C4-2B (cell line): ENCODE data around the gene CXCR3.
A peak's percentile ranks its signal among the peaks of the same experiment; 100 is the strongest.
"Not testable (repeated sequence)": the region's sequence is repeated elsewhere in the genome, so short reads cannot be mapped to it uniquely, and the experiment has no call there.

Experiments
- H3K27ac ChIP-seq: fragments of 450-650 bp; 2 replicates; pipeline ENCODE4 v1.5.1; 2017
- CTCF ChIP-seq: fragments of 450-650 bp; conservative IDR thresholded peaks from 2 replicates; pipeline ENCODE4 v1.5.1; 2017; ENCODE audit warnings: mild to moderate bottlenecking
- ZFX ChIP-seq: fragments of 450-650 bp; IDR thresholded peaks from 2 replicates; pipeline ENCODE4 v1.6.1; 2017

The CXCR3 gene

GRCh38 chrX:71618303-71618721, at the start of gene CXCR3:
Gene CXCR3 (minus strand): TSS chrX:71618511. CDS start chrX:71618449, 62 bp downstream.
- no peak within 1 kb of the TSS for H3K27ac ChIP-seq
- TF ChIP-seq CTCF (no peak), ZFX (no peak)

- TF ChIP-seq CTCF (no peak), ZFX (no peak)
- no peak within 1 kb of the TSS for H3K27ac ChIP-seq
Observed at GRCh38 chrX:71667328-71668247, 49.3 kb upstream of the CXCR3 start, which contains the start of gene LOC101059915. Gene LOC101059915 (plus strand): TSS chrX:71667546.

- H3K27ac ChIP-seq: no peak overlapping the region
- TF ChIP-seq CTCF (no peak), ZFX (no peak)
Observed at GRCh38 chrX:71666240-71667223, 48.2 kb upstream of the CXCR3 start.

- TF ChIP-seq ZFX (no peak), CTCF (no peak)
- H3K27ac ChIP-seq: no peak overlapping the region
Observed at GRCh38 chrX:71665747-71666146, 47.4 kb upstream of the CXCR3 start.

GRCh38 chrX:71664889-71665491, 46.7 kb upstream of the CXCR3 start:
- no peak overlapping the region for H3K27ac ChIP-seq
- TF ChIP-seq ZFX (no peak), CTCF (no peak)

- peak; percentile 45 for TF ChIP-seq CTCF
- H3K27ac ChIP-seq: not testable (repeated sequence)
Observed at GRCh38 chrX:71664202-71664601, 45.9 kb upstream of the CXCR3 start.

GRCh38 chrX:71663238-71663637, 44.9 kb upstream of the CXCR3 start:
- not testable (repeated sequence) for H3K27ac ChIP-seq

GRCh38 chrX:71662654-71663053, 44.3 kb upstream of the CXCR3 start:
- not testable (repeated sequence) for H3K27ac ChIP-seq
